Left lung (tissue), 10 donors: ENCODE data around the gene ZNF782. TPM values are rescaled to one million over a fixed set of nuclear protein-coding genes. Genes with fewer than 3 reads are reported as not detected.
"Not testable (repeated sequence)": the region's sequence is repeated elsewhere in the genome, so short reads cannot be mapped to it uniquely, and the experiment has no call there.

Source experiments
- ATAC-seq: fragments of 200-7000 bp; cut with Tn5 transposase; one replicate; pipeline ENCODE4 v1.9.1; 2020; ENCODE audit warnings: moderate library complexity
- DNase-seq, 4 donors: peaks; one replicate each; pipeline ENCODE4 v3.0.0-alpha.2; 2013 to 2020
- H3K27ac ChIP-seq, 2 donors: fragments of 200-600 bp; sonication (generic) in 1 of 2; one replicate each; pipeline versions ENCODE4 v1.5.0 to v1.8.0; 2020 to 2021
- H3K27me3 ChIP-seq, 2 donors: fragments of 200-600 bp; sonication (generic) in 1 of 2; one replicate each; pipeline versions ENCODE4 v1.5.0 to v1.8.0; 2020 to 2021
- H3K36me3 ChIP-seq, 2 donors: fragments of 200-600 bp; sonication (generic) in 1 of 2; one replicate each; pipeline versions ENCODE4 v1.5.0 to v1.8.0; 2020 to 2021
- H3K4me1 ChIP-seq, 2 donors: fragments of 200-600 bp; one replicate each; pipeline ENCODE4 v1.8.0; 2021
- H3K4me3 ChIP-seq, 2 donors: fragments of 200-600 bp; sonication (generic) in 1 of 2; one replicate each; pipeline versions ENCODE4 v1.5.0 to v1.8.0; 2020 to 2021; ENCODE audit warnings: mild to moderate bottlenecking in 1 of 2
- H3K9me3 ChIP-seq, 2 donors: fragments of 200-600 bp; sonication (generic) in 1 of 2; one replicate each; pipeline versions ENCODE4 v1.5.0 to v1.8.0; 2020 to 2021
- intact Hi-C, 2 donors: fragments of 100-400 bp; cut with DNase I; formaldehyde crosslinking; loops; one replicate each; pipeline versions ENCODE4 v1.11.2 to v1.14.2; 2022
- polyA plus RNA-seq, 6 donors: library from polyadenylated mRNA; unstranded; fragments of 120-200 nt; gene quantifications; one replicate each; pipeline ENCODE4 v1.2.1, GENCODE V29; 2013; ENCODE audit not compliant: insufficient read length in 6 of 6
- total RNA-seq, 2 donors: library from RNA; stranded (reverse); fragmentation: NEBNext Ultra II Directional; extraction: Animal tissue kit (Norgen Biotek cat#: 25700); gene quantifications; one replicate each; pipeline ENCODE4 v1.2.1, GENCODE V29; 2021
- TF ChIP-seq, protein P1 (sequence below), 2 donors: fragments of 200-600 bp; sonication (generic) in 1 of 2; IDR thresholded peaks; one replicate each; pipeline versions ENCODE4 v1.5.0 to v1.8.0; 2021; ENCODE audit warnings: antibody characterized with exemption in 2 of 2
- donor health status: DM: no; HTN: yes; CAD: no.
- donor health status: DM: no; HTN: no; CAD: no.

ZNF782 gene
- total and polyA plus RNA-seq, 8 donors: 3.8 to 8.7 (median 7.6) TPM

DNA sequence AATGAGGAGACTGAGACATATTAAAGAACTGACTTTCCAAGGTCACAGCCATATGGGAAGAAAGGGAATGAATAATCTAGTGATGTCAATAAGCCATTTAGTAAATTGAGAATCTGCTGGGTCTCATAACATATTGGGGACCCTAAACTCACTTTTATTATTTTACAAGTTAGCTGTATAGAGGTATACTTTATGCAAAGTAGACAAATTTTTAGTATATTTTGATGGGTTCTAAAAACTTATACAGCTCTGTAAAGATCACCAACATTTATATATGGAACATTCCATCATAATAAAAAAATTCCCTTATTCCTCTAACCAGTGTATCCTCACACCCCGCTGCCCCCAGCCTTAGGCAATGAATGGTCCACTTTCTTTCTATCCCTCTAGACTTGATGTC is 40.7 kb downstream of the ZNF782 start:
- ATAC-seq: no peak

DNA sequence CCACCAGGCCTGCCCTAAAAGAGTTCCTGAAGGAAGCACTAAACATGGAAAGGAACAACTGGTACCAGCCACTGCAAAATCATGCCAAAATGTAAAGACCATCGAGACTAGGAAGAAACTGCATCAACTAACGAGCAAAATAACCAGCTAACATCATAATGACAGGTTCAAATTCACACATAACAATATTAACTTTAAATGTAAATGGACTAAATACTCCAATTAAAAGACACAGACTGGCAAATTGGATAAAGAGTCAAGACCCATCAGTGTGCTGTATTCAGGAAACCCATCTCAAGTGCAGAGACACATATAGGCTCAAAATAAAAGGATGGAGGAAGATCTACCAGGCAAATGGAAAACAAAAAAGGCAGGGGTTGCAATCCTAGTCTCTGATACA is 55.4 kb downstream of the ZNF782 start:
- H3K4me3 ChIP-seq, H3K27ac ChIP-seq, DNase-seq, H3K4me1 ChIP-seq, H3K27me3 ChIP-seq, intact Hi-C loops, ATAC-seq: not testable (repeated sequence)
- H3K9me3 ChIP-seq: peaks cover 0 to 72% of the 10 kb centered on the region in 2 donors
- peaks cover 0 to 42% of the 10 kb centered on the region in 2 donors for H3K36me3 ChIP-seq

More for the DNA sequence above, 40.7 kb downstream of the ZNF782 start:
- H3K9me3 ChIP-seq: peaks cover 6 to 98% of the 10 kb centered on the region in 2 donors
- H3K4me3 ChIP-seq: no peak overlapping the region
- intact Hi-C loops: no loop called here
- peaks cover 0 to 39% of the 10 kb centered on the region in 2 donors for H3K36me3 ChIP-seq
- TF ChIP-seq, protein P1, sequence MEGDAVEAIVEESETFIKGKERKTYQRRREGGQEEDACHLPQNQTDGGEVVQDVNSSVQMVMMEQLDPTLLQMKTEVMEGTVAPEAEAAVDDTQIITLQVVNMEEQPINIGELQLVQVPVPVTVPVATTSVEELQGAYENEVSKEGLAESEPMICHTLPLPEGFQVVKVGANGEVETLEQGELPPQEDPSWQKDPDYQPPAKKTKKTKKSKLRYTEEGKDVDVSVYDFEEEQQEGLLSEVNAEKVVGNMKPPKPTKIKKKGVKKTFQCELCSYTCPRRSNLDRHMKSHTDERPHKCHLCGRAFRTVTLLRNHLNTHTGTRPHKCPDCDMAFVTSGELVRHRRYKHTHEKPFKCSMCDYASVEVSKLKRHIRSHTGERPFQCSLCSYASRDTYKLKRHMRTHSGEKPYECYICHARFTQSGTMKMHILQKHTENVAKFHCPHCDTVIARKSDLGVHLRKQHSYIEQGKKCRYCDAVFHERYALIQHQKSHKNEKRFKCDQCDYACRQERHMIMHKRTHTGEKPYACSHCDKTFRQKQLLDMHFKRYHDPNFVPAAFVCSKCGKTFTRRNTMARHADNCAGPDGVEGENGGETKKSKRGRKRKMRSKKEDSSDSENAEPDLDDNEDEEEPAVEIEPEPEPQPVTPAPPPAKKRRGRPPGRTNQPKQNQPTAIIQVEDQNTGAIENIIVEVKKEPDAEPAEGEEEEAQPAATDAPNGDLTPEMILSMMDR (IDR thresholded peaks at IDR 0.05): no peak
- DNase-seq: no peak
- H3K27ac ChIP-seq: no peak overlapping the region
- no peaks in the 10 kb centered on the region for H3K4me1 ChIP-seq
- no peaks in the 10 kb centered on the region for H3K27me3 ChIP-seq

DNA sequence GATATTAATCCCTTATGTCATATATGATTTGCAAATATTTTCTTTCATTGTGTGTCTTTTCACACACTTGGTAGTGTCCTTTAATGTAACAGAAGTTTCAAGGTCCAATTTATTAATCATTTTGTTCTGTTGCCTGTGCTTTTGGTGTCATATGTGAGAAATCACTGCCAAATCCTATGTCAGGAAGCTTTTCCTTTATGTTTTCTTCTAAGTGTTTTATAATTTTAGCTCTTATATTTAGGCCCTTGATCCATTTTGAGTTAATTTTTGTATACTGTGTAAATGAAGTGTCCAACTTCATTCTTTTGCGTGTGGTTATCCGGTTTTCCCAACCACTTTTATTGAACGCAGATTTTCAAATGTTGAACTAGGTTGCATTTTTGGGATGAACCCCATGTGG is 70.3 kb downstream of the ZNF782 start:
- Histone ChIP-seq H3K9me3 (peaks cover 0 to 50% of the 10 kb centered on the region in 2 donors), H3K27ac (no peak overlapping the region), H3K4me3 (no peak overlapping the region), H3K36me3 (no peaks in the 10 kb centered on the region), H3K4me1 (no peaks in the 10 kb centered on the region), H3K27me3 (no peaks in the 10 kb centered on the region)
- intact Hi-C loops: no loop called here
- TF ChIP-seq, protein P1 (IDR thresholded peaks at IDR 0.05): no peak
- ATAC-seq (no peak), DNase-seq (no peak)

DNA sequence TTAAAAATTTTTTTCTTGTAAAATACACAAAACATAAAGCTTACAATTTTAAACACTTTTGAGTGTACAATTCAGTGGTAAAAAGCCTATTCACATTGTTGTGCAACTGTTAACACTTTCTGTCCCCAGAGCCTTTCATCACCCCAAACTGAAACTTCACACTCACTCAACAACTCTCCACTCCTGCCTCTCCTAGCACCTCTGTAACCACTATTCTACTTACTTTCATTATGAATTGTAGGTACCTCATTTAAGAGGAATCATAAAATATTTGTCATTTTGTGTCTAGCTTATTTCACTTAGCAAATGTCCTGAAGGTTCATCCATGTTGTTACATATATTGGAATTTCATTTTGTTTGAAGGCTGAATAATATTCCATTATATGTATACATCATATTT is 72.1 kb downstream of the ZNF782 start:
- no peak for ATAC-seq
- no peak for DNase-seq
- Histone ChIP-seq H3K36me3 (no peaks in the 10 kb centered on the region), H3K9me3 (peaks cover 0 to 33% of the 10 kb centered on the region in 2 donors), H3K4me3 (no peak overlapping the region), H3K27ac (no peak overlapping the region), H3K27me3 (no peaks in the 10 kb centered on the region), H3K4me1 (peaks cover under 1 to 10% of the 10 kb centered on the region in 2 donors)
- intact Hi-C loops: no loop called here
- TF ChIP-seq, protein P1 (IDR thresholded peaks at IDR 0.05): no peak

DNA sequence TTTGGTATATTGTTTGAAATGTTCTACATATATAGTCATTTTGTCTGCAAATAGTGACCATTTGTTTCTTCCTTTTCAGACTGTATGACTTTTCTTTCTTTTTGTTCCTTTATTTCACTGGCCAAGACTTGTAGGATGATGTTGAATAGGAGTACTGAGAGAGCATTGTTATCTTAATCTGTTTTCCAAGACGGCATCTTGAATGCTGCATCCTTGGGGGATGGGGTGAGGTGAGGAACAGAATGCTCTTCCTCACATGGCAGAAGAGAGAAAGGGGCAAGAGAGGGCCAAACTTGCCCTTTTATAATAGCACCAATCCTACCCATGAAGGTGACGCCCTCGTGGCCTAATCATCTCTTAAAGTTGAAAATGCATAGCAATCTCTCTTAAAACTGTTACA is 72.8 kb downstream of the ZNF782 start:
- Histone ChIP-seq H3K9me3 (peaks cover 0 to 26% of the 10 kb centered on the region in 2 donors), H3K27ac (no peak overlapping the region), H3K4me1 (peaks cover 4 to 13% of the 10 kb centered on the region in 2 donors), H3K27me3 (no peaks in the 10 kb centered on the region), H3K36me3 (no peaks in the 10 kb centered on the region), H3K4me3 (no peak overlapping the region)
- TF ChIP-seq, protein P1 (IDR thresholded peaks at IDR 0.05): no peak
- ATAC-seq: no peak
- DNase-seq: no peak
- intact Hi-C loops: no loop called here

DNA sequence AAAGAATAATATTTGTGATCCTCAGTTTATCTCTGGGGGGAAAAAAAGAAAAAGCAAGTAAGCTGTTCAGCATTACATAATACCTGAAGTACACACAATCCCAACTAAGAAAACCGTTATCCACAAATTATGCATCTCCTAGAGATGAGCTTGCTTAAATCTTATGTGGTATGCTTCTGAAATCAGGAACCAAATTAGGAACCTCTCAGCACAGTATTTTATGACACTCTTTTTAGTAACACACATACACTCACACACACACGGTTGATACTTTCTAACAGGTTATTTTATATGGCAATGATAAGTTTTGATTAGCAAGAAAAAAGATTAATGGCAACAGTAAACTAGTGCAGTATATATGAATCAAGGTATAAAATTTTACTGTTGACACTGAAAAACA is 75.2 kb downstream of the ZNF782 start:
- peak overlapping the region in 1 of 2 donors; percentile 83 for H3K4me3 ChIP-seq
- no peak overlapping the region for H3K27ac ChIP-seq
- ATAC-seq (no peak), DNase-seq (no peak)
- peaks cover 0 to 20% of the 10 kb centered on the region in 2 donors for H3K36me3 ChIP-seq
- TF ChIP-seq, protein P1 (IDR thresholded peaks at IDR 0.05): no peak
- peaks cover 4 to 13% of the 10 kb centered on the region in 2 donors for H3K4me1 ChIP-seq
- intact Hi-C loops: no loop called here
- peaks cover 0 to 5% of the 10 kb centered on the region in 2 donors for H3K9me3 ChIP-seq
- H3K27me3 ChIP-seq: no peaks in the 10 kb centered on the region
